DMS53 (cell line): ENCODE measurements around the gene EHMT1.
"Not testable (repeated sequence)": the region's sequence is repeated elsewhere in the genome, so short reads cannot be mapped to it uniquely, and the experiment has no call there.

Experiments used
- DNase-seq: peaks from one replicate; lab custom pipeline; 2025; lab: John Stamatoyannopoulos, UW

Gene EHMT1

GRCh38 chr9:137873858-137874362, 255.1 kb downstream of the EHMT1 start:
- DNase-seq: no peak

- no peak for DNase-seq
Measured at GRCh38 chr9:137875354-137875753, 256.5 kb downstream of the EHMT1 start.

GRCh38 chr9:137875846-137876245, 257.0 kb downstream of the EHMT1 start:
- DNase-seq: no peak

- DNase-seq: no peak
Measured at GRCh38 chr9:137876269-137876668, 257.5 kb downstream of the EHMT1 start.

- DNase-seq: peak; percentile 56
Measured at GRCh38 chr9:137876781-137877386, 258.1 kb downstream of the EHMT1 start.

GRCh38 chr9:137877506-137878122, 258.8 kb downstream of the EHMT1 start, which contains the start of gene CACNA1B:
TSS of gene CACNA1B (plus strand) at chr9:137877782. CDS start at chr9:137877934, 152 bp downstream.
- DNase-seq: peak; percentile 81

- peak; percentile 72 for DNase-seq
Measured at GRCh38 chr9:137878146-137878941, 259.5 kb downstream of the EHMT1 start.

GRCh38 chr9:137879052-137879451, 260.2 kb downstream of the EHMT1 start:
- DNase-seq: no peak

GRCh38 chr9:137879566-137880150, 260.9 kb downstream of the EHMT1 start:
- DNase-seq: no peak

GRCh38 chr9:137880160-137880975, 261.6 kb downstream of the EHMT1 start:
- DNase-seq: no peak

- DNase-seq: no peak
Measured at GRCh38 chr9:137880976-137881530, 262.2 kb downstream of the EHMT1 start.

- no peak for DNase-seq
Measured at GRCh38 chr9:137881591-137882505, 263.0 kb downstream of the EHMT1 start.

GRCh38 chr9:137882506-137882821, 263.7 kb downstream of the EHMT1 start:
- no peak for DNase-seq

GRCh38 chr9:137883977-137884376, 265.2 kb downstream of the EHMT1 start:
- not testable (repeated sequence) for DNase-seq

GRCh38 chr9:137884547-137884946, 265.7 kb downstream of the EHMT1 start:
- DNase-seq: not testable (repeated sequence)

GRCh38 chr9:137885121-137885520, 266.3 kb downstream of the EHMT1 start:
- not testable (repeated sequence) for DNase-seq
